Measurements from ENCODE around the gene SINHCAF.

DNA sequence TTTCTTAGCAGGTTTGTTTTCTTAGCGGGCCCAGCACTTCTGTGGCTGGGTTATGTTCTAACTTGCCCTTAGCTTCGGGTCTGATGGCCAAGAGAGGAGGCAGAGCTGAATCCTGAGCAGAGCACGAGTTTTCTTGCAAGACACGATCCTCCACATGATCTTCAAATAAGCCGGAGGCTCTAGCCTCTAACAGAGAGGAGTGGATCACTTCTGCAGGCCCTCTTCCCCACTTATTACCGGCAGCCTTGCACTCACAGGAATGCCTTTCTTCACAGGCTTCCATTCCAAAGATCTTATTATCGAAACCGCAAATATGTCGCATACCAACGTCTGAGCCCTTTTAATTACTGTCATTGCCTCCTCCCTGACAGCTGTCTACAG is 79.5 kb downstream of the SINHCAF start:
- TF ChIP-seq, protein P1, sequence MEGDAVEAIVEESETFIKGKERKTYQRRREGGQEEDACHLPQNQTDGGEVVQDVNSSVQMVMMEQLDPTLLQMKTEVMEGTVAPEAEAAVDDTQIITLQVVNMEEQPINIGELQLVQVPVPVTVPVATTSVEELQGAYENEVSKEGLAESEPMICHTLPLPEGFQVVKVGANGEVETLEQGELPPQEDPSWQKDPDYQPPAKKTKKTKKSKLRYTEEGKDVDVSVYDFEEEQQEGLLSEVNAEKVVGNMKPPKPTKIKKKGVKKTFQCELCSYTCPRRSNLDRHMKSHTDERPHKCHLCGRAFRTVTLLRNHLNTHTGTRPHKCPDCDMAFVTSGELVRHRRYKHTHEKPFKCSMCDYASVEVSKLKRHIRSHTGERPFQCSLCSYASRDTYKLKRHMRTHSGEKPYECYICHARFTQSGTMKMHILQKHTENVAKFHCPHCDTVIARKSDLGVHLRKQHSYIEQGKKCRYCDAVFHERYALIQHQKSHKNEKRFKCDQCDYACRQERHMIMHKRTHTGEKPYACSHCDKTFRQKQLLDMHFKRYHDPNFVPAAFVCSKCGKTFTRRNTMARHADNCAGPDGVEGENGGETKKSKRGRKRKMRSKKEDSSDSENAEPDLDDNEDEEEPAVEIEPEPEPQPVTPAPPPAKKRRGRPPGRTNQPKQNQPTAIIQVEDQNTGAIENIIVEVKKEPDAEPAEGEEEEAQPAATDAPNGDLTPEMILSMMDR (IDR thresholded peaks at IDR 0.05; ENCODE audit: low read depth, low read length, poor library complexity, severe bottlenecking): no peak
- TF ChIP-seq EZH2phosphoT487 (IDR thresholded peaks at IDR 0.05; ENCODE audit: borderline replicate concordance, low read length): no peak
